Ascending aorta (tissue), 2 donors: ENCODE data around the gene RAD17. TPM values are rescaled to one million over a fixed set of nuclear protein-coding genes. Genes with fewer than 3 reads are reported as not detected.

Source experiments
- DNase-seq, 2 donors: peaks; one replicate each; pipeline ENCODE4 v3.0.0-alpha.2; 2019; ENCODE audit warnings: low spot score in 2 of 2
- H3K27ac ChIP-seq, 2 donors: fragments of 200-600 bp; sonication (generic); one replicate each; pipeline ENCODE4 v1.5.1; 2016 to 2017; ENCODE audit warnings: mild to moderate bottlenecking in 1 of 2
- H3K27me3 ChIP-seq: fragments of 200-600 bp; sonication (generic); one replicate; pipeline ENCODE4 v1.5.1; 2017
- H3K36me3 ChIP-seq, 2 donors: fragments of 200-600 bp; sonication (generic); one replicate each; pipeline ENCODE4 v1.5.1; 2016
- H3K4me1 ChIP-seq, 2 donors: fragments of 200-600 bp; sonication (generic); one replicate each; pipeline ENCODE4 v1.5.1; 2016 to 2017; ENCODE audit warnings: mild to moderate bottlenecking in 1 of 2
- H3K4me3 ChIP-seq, 2 donors: fragments of 200-600 bp; sonication (generic); one replicate each; pipeline ENCODE4 v1.5.1; 2016 to 2017; ENCODE audit warnings: mild to moderate bottlenecking in 1 of 2
- H3K9me3 ChIP-seq, 2 donors: fragments of 200-600 bp; sonication (generic); one replicate each; pipeline ENCODE4 v1.5.1; 2016
- intact Hi-C: fragments of 100-400 bp; cut with DNase I; formaldehyde crosslinking; loops from one replicate; pipeline ENCODE4 v1.15.1; 2023
- total RNA-seq: library from RNA; depleted of rRNA; stranded (reverse); fragments of >200 nt; gene quantifications from one replicate; pipeline ENCODE4 v1.1.0, GENCODE V29; 2016
- TF ChIP-seq, protein P1 (sequence below), 3 experiments: fragments of 200-600 bp in 2 of 3; fragments of 450-650 bp in 1 of 3; sonication (generic) in 2 of 3; IDR thresholded peaks; one replicate each; pipeline ENCODE4 v1.5.1; 2016 to 2019; ENCODE audit warnings: antibody characterized with exemption in 3 of 3, mild to moderate bottlenecking in 1 of 3, moderate library complexity in 1 of 3

Gene RAD17
- total RNA-seq, 1 donor from 2014 or later: 24.4 TPM

DNA sequence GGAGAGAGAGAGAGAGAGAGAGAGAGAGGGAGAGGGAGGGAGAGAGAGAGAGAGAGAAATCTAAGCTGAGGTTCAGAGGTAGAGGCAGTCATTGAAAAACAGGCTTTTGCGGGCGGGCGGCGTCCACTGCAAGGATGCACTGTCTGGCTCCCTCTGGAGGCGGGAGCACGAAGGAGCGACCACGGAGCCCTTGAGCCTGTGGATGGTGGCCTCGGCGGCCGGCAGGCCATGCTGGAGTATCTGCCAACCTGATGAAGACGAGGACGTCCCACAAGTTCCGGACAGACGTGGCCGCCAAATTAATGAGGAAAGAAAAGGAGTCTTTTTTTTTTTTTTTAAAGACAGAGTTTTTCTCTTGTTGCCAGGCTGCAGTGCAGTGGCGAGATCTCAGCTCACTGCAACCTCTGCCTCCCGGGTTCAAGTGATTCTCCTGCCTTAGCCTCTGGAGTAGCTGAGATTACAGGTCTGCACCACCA is 34.8 kb upstream of the RAD17 start:
- no peaks in the 10 kb centered on the region for H3K36me3 ChIP-seq
- intact Hi-C loops: loop anchor here (1.0 to 10.0 kb wide), 2 partner anchors 60 to 292 kb away; no protein-coding TSS in a partner anchor
- H3K9me3 ChIP-seq: no peaks in the 10 kb centered on the region
- H3K4me1 ChIP-seq: peaks cover 0 to 9% of the 10 kb centered on the region in 2 donors
- TF ChIP-seq, protein P1, sequence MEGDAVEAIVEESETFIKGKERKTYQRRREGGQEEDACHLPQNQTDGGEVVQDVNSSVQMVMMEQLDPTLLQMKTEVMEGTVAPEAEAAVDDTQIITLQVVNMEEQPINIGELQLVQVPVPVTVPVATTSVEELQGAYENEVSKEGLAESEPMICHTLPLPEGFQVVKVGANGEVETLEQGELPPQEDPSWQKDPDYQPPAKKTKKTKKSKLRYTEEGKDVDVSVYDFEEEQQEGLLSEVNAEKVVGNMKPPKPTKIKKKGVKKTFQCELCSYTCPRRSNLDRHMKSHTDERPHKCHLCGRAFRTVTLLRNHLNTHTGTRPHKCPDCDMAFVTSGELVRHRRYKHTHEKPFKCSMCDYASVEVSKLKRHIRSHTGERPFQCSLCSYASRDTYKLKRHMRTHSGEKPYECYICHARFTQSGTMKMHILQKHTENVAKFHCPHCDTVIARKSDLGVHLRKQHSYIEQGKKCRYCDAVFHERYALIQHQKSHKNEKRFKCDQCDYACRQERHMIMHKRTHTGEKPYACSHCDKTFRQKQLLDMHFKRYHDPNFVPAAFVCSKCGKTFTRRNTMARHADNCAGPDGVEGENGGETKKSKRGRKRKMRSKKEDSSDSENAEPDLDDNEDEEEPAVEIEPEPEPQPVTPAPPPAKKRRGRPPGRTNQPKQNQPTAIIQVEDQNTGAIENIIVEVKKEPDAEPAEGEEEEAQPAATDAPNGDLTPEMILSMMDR (IDR thresholded peaks at IDR 0.05): peak; percentile 61 to 86 (median 82)
- DNase-seq: peak; percentile 13 to 92
- H3K27me3 ChIP-seq: no peaks in the 10 kb centered on the region
- no peak overlapping the region for H3K27ac ChIP-seq
- peak overlapping the region in 1 of 2 donors; percentile 22 for H3K4me3 ChIP-seq

DNA sequence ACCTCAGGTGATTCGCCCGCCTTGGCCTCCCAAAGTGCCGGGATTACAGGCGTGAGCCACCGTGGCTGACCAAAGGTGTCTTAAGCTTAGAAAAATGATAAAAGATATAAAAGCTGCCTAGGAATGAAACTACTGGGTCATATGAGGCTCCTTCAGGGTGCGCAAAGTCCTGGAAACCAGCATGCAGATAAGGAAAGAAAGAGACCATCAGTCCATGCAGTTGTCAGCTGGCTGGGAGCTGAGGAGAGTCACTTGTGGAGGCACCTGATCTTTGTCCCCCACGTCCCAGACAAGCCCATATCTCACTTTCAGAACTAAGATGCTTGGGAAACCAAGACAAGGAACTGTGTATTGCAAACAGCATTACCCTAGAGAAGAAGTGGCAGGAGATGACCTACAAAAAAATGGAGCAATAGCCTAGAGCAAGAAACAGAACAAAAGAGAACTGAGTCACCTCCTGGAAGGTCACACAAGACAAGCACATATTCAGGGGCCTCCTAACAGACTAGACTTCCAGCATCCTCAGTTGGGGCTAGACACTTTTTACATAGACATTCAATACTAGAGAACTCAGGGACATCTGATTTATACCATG is 34.2 kb upstream of the RAD17 start:
- TF ChIP-seq, protein P1 (IDR thresholded peaks at IDR 0.05): no peak

DNA sequence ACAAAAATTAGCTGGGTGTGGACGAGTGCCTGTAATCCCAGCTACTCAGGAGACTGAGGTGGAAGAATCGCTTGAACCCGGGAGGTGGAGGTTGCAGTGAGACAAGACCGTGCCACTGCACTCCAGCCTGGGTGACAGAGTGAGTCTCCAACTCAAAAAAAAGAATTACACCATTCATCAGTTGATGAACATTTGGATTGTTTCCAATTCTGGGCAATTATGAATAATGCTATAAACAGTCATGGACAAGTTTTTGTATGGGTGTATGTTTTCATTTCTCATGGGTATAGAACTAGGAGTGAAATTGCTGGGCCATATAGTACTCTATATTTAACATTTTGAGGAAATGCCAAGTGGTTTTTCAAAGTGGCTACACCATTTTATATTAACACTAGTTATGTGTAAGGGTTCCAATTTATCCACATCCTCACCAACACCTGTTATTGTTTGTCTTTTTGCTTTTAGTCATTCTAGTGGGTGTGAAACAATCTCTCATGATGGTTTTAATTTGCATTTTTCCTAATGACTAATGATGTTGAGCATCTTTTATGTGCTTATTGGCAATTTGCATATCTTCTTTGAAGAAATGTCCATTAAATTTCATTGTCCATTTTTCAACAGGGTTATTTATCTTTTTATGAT is 28.0 kb upstream of the RAD17 start:
- no peak overlapping the region for H3K27ac ChIP-seq
- no peaks in the 10 kb centered on the region for H3K9me3 ChIP-seq
- TF ChIP-seq, protein P1 (IDR thresholded peaks at IDR 0.05): no peak
- no peaks in the 10 kb centered on the region for H3K27me3 ChIP-seq
- no peaks in the 10 kb centered on the region for H3K36me3 ChIP-seq
- no peak for DNase-seq
- intact Hi-C loops: no loop called here
- no peak overlapping the region for H3K4me3 ChIP-seq
- no peaks in the 10 kb centered on the region for H3K4me1 ChIP-seq

More for the DNA sequence above, 34.2 kb upstream of the RAD17 start:
- no peaks in the 10 kb centered on the region for H3K27me3 ChIP-seq
- H3K27ac ChIP-seq: no peak overlapping the region
- peaks cover 0 to 9% of the 10 kb centered on the region in 2 donors for H3K4me1 ChIP-seq
- intact Hi-C loops: loop anchor here (1.0 to 10.0 kb wide), 2 partner anchors 61 to 292 kb away; no protein-coding TSS in a partner anchor
- no peak overlapping the region for H3K4me3 ChIP-seq
- H3K36me3 ChIP-seq: no peaks in the 10 kb centered on the region
- DNase-seq: no peak
- H3K9me3 ChIP-seq: no peaks in the 10 kb centered on the region

DNA sequence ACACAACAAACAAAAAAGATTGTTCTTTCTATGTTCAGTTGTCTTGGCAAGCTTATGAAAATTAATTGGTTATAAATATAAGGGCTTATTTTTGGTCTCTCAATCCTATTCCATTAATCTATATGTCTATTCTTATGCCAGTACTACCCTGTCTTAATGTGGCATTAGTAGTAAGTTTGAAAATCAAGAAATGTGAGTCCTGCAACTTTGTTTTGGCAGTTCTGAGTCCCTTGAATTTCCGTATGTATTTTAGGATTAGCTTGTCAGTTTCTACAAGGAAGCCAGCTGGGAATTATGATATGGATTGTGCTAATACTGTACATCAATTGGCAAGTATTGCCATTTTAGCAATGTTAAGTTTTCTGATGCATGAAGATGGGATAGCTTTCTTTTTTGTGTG is 26.5 kb upstream of the RAD17 start:
- no peak overlapping the region for H3K27ac ChIP-seq
- no peak for DNase-seq
- no peaks in the 10 kb centered on the region for H3K4me1 ChIP-seq
- intact Hi-C loops: no loop called here
- no peak overlapping the region for H3K4me3 ChIP-seq
- TF ChIP-seq, protein P1 (IDR thresholded peaks at IDR 0.05): no peak
- no peaks in the 10 kb centered on the region for H3K36me3 ChIP-seq
- H3K9me3 ChIP-seq: no peaks in the 10 kb centered on the region
- no peaks in the 10 kb centered on the region for H3K27me3 ChIP-seq

DNA sequence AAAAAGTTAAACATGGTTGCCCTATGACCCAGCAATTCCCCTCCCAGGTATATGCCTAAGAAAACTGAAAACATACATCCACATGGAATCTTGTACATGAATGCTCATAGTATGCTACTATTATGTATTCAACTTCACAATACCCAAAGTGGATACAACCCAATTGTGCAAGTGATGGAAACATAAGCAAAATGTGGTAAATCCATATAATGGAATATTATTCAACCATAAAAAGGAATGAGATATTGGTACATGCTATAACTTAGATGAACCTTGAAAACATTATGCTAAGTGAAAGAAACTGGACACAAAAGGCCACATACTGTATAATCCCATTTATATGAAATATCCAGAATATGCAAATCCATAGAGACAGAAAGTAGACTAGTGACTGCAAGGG is 19.0 kb upstream of the RAD17 start:
- H3K36me3 ChIP-seq: peaks cover 27 to 57% of the 10 kb centered on the region in 2 donors

More for the DNA sequence above, 19.0 kb upstream of the RAD17 start:
- Histone ChIP-seq H3K4me3 (no peak overlapping the region), H3K4me1 (no peaks in the 10 kb centered on the region), H3K27me3 (no peaks in the 10 kb centered on the region), H3K27ac (no peak overlapping the region), H3K9me3 (no peaks in the 10 kb centered on the region)
- no peak for DNase-seq
- TF ChIP-seq, protein P1 (IDR thresholded peaks at IDR 0.05): no peak
- intact Hi-C loops: no loop called here
